NB4 (cell line): ENCODE results near the gene ELF1.

Source experiments
- DNase-seq: peaks from one replicate; pipeline ENCODE4 v3.0.0; 2010; ENCODE audit warnings: low read depth
- H3K4me3 ChIP-seq: one replicate; pipeline ENCODE4 v1.5.1; 2011; ENCODE audit warnings: mild to moderate bottlenecking, low read depth, low read length, moderate library complexity
- CTCF ChIP-seq: IDR thresholded peaks from one replicate; pipeline ENCODE4 v1.5.1; 2012; ENCODE audit warnings: low read depth, low read length
- MAX ChIP-seq: IDR thresholded peaks from 2 replicates; pipeline ENCODE4 v1.6.1; 2011; ENCODE audit warnings: low read depth, low read length
- MYC ChIP-seq: IDR thresholded peaks from 2 replicates; pipeline ENCODE4 v1.6.1; 2011; ENCODE audit warnings: low read depth, low read length
- POLR2A ChIP-seq: IDR thresholded peaks from 2 replicates; pipeline ENCODE4 v1.6.1; 2011; ENCODE audit warnings: mild to moderate bottlenecking; ENCODE audit not compliant: insufficient read length; ENCODE audit errors: extremely low read depth

Gene ELF1

GRCh38 chr13:41019011-41019487 lies at the start of gene ELF1:
ELF1 (minus strand) TSS chr13:41019316; CDS start chr13:40982054, 37,262 bp downstream.
- peak; percentile 93 for DNase-seq
- H3K4me3 ChIP-seq: peak within 1 kb of the TSS; percentile 92
- TF ChIP-seq POLR2A (peak; percentile 77), MYC (peak; percentile 82), MAX (peak; percentile 84), CTCF (no peak)

GRCh38 chr13:41065078-41065477 lies 46.0 kb upstream of the ELF1 start:
- no peak for DNase-seq
- no peak overlapping the region for H3K4me3 ChIP-seq
- TF ChIP-seq MAX (no peak), CTCF (no peak), POLR2A (no peak), MYC (no peak)

- TF ChIP-seq CTCF (no peak), POLR2A (no peak), MYC (no peak), MAX (no peak)
- DNase-seq: no peak
- H3K4me3 ChIP-seq: no peak overlapping the region
Observed at GRCh38 chr13:41064493-41064892, 45.4 kb upstream of the ELF1 start.

GRCh38 chr13:41061914-41062837 lies 43.1 kb upstream of the ELF1 start:
- TF ChIP-seq POLR2A (no peak), MYC (peak; percentile 4; the same call in 1 of the 2 replicates)
- peak; percentile 15 for DNase-seq
- H3K4me3 ChIP-seq: peak overlapping the region; percentile 90

- peak within 1 kb of the TSS; percentile 90 for H3K4me3 ChIP-seq
- peak; percentile 65 for TF ChIP-seq POLR2A
- TF ChIP-seq MAX: peak; percentile 44; the same call in 1 of the 2 replicates
- TF ChIP-seq MYC: peak; percentile 22; the same call in 1 of the 2 replicates
- TF ChIP-seq CTCF: no peak
- peak; percentile 96 for DNase-seq
Observed at GRCh38 chr13:41061075-41061913, 42.2 kb upstream of the ELF1 start, which contains the start of gene WBP4. WBP4 (plus strand) TSS chr13:41061509; CDS start chr13:41061674, 165 bp downstream.

- DNase-seq: peak; percentile 93
- TF ChIP-seq POLR2A: no peak
- TF ChIP-seq MYC: peak; percentile 79
- no peak for TF ChIP-seq MAX
- TF ChIP-seq CTCF: no peak
- H3K4me3 ChIP-seq: peak overlapping the region; percentile 90
Observed at GRCh38 chr13:41060724-41061074, 41.6 kb upstream of the ELF1 start.
